Keratinocyte (primary cell): Measurements from ENCODE around the gene CDKN2D. TPM values are rescaled to one million over a fixed set of nuclear protein-coding genes. Genes with fewer than 3 reads are reported as not detected.

Experiments
- DNase-seq: peaks from one replicate; pipeline ENCODE4 v3.0.0-alpha.2; 2011; ENCODE audit warnings: low read depth, missing footprints, low spot score
- FAIRE-seq: peaks from 2 replicates; lab custom pipeline; 2011; peaks lifted over from hg19 to GRCh38; lab: Jason Lieb, UNC
- H2AFZ ChIP-seq: 2 replicates; pipeline ENCODE4 v1.6.0; 2012; ENCODE audit warnings: low read length, control low read depth, inconsistent platforms; ENCODE audit not compliant: control insufficient read depth
- H3K27ac ChIP-seq: 2 replicates; pipeline ENCODE4 v1.5.1; 2011; ENCODE audit warnings: low read length; ENCODE audit not compliant: control insufficient read depth, insufficient read depth
- H3K27me3 ChIP-seq: 3 replicates; pipeline ENCODE4 v1.6.0; 2011; ENCODE audit warnings: low read length; ENCODE audit not compliant: control insufficient read depth, insufficient read depth; ENCODE audit errors: extremely low read depth
- H3K36me3 ChIP-seq, 2 experiments: 2 replicates in 1 of 2; 3 replicates in 1 of 2; pipeline ENCODE4 v1.5.1; 2011; ENCODE audit warnings: low read length in 2 of 2, mild to moderate bottlenecking in 1 of 2; ENCODE audit not compliant: control insufficient read depth in 2 of 2, insufficient read depth in 2 of 2; ENCODE audit errors: extremely low read depth in 1 of 2
- H3K4me1 ChIP-seq: 3 replicates; pipeline ENCODE4 v1.5.1; 2011; ENCODE audit warnings: low read length; ENCODE audit not compliant: control insufficient read depth, insufficient read depth; ENCODE audit errors: extremely low read depth
- H3K4me2 ChIP-seq: 3 replicates; pipeline ENCODE4 v1.6.0; 2011; ENCODE audit warnings: low read depth, low read length; ENCODE audit not compliant: control insufficient read depth, insufficient read depth; ENCODE audit errors: extremely low read depth
- H3K4me3 ChIP-seq, 3 experiments: fragments of 200-600 bp in 1 of 3; sonication (generic) in 1 of 3; 2 replicates in 2 of 3; 3 replicates in 1 of 3; pipeline ENCODE4 v1.5.1; 2011 to 2016; ENCODE audit warnings: low read length in 3 of 3, mild to moderate bottlenecking in 3 of 3, control low read depth in 2 of 3, inconsistent platforms in 1 of 3, low read depth in 1 of 3, mixed read lengths in 1 of 3, mixed run types in 1 of 3, moderate library complexity in 1 of 3; ENCODE audit not compliant: control insufficient read depth in 2 of 3, insufficient read depth in 2 of 3; ENCODE audit errors: extremely low read depth in 1 of 3
- H3K79me2 ChIP-seq: 2 replicates; pipeline ENCODE4 v1.6.0; 2012; ENCODE audit warnings: low read length; ENCODE audit not compliant: control insufficient read depth, insufficient read depth
- H3K9ac ChIP-seq: 3 replicates; pipeline ENCODE4 v1.6.0; 2011; ENCODE audit warnings: low read length; ENCODE audit not compliant: control insufficient read depth, insufficient read depth; ENCODE audit errors: extremely low read depth
- H3K9me1 ChIP-seq: 3 replicates; pipeline ENCODE4 v1.6.0; 2011; ENCODE audit warnings: low read length; ENCODE audit not compliant: control insufficient read depth, insufficient read depth; ENCODE audit errors: extremely low read depth
- H3K9me3 ChIP-seq: 2 replicates; pipeline ENCODE4 v1.5.1; 2012; ENCODE audit warnings: low read depth, low read length; ENCODE audit not compliant: control insufficient read depth
- H4K20me1 ChIP-seq: 3 replicates; pipeline ENCODE4 v1.6.0; 2011; ENCODE audit warnings: low read length; ENCODE audit not compliant: control insufficient read depth, insufficient read depth; ENCODE audit errors: extremely low read depth
- CTCF ChIP-seq, 3 experiments: IDR thresholded peaks in 1 of 3; conservative IDR thresholded peaks in 1 of 3; optimal IDR thresholded peaks in 1 of 3; 2 replicates in 2 of 3; 3 replicates in 1 of 3; pipeline versions ENCODE3 to v1.5.1; 2011; ENCODE audit warnings: low read length in 3 of 3, mild to moderate bottlenecking in 3 of 3, moderate library complexity in 2 of 3, control low read depth in 1 of 3, inconsistent platforms in 1 of 3; ENCODE audit not compliant: insufficient read depth in 2 of 3; ENCODE audit errors: extremely low read depth in 1 of 3
- EZH2 ChIP-seq: IDR thresholded peaks from one replicate; pipeline ENCODE4 v1.6.1; 2012; ENCODE audit warnings: inconsistent platforms, mild to moderate bottlenecking, low read length, moderate library complexity
- dilution Hi-C: fragments of 300-500 bp; cut with MboI; formaldehyde crosslinking; loops from one replicate; pipeline ENCODE4 v1.7.0; 2020; ENCODE audit warnings: low sequenced_read_pairs; ENCODE audit not compliant: extremely low pct_ligation_motif_present
- polyA plus RNA-seq, 5 experiments: library from polyadenylated mRNA; depleted of rRNA in 3 of 5; stranded (reverse) in 3 of 5; stranded (forward) in 1 of 5; unstranded in 1 of 5; fragments of >200 nt; gene quantifications; 1 replicate in 1 of 5; 2 replicates in 3 of 5; 3 replicates in 1 of 5; pipeline versions ENCODE4 v1.2.1 to v1.2.3, GENCODE V29; 2011 to 2012; ENCODE audit warnings: missing spikeins in 2 of 5, low read depth in 1 of 5, low replicate concordance in 1 of 5

Gene CDKN2D
- polyA plus RNA-seq, 1 donor (not counting 4 experiments of a cell fraction or from before 2014, with no cell fraction given) = 3.9 TPM

GRCh38 chr19:10546817-10547216 lies 22.0 kb downstream of the CDKN2D start:
- dilution Hi-C loops = no loop called here
- DNase-seq (no peak), FAIRE-seq (no peak)
- no peaks in the 10 kb centered on the region for H4K20me1 ChIP-seq
- H2AFZ ChIP-seq = no peak overlapping the region
- H3K9ac ChIP-seq = no peak overlapping the region
- no peaks in the 10 kb centered on the region for H3K27me3 ChIP-seq
- H3K9me3 ChIP-seq = no peaks in the 10 kb centered on the region
- H3K36me3 ChIP-seq = peaks cover 16 to 17% of the 10 kb centered on the region in 2 experiments
- no peaks in the 10 kb centered on the region for H3K9me1 ChIP-seq
- no peak overlapping the region for H3K4me2 ChIP-seq
- no peak for TF ChIP-seq CTCF (optimal IDR thresholded peaks at IDR 0.05 in 1 of 3, IDR thresholded peaks at IDR 0.05 in 1 of 3, conservative IDR thresholded peaks at IDR 0.05 in 1 of 3; ENCODE audit: extremely low read depth in 1 of 3, insufficient read depth in 2 of 3, low read length in 3 of 3)
- no peak for TF ChIP-seq EZH2
- H3K4me3 ChIP-seq = no peak overlapping the region
- H3K79me2 ChIP-seq = peaks cover 10% of the 10 kb centered on the region
- peaks cover 9% of the 10 kb centered on the region for H3K4me1 ChIP-seq
- H3K27ac ChIP-seq = no peak overlapping the region

- Histone ChIP-seq H4K20me1 (no peaks in the 10 kb centered on the region), H3K27ac (no peak overlapping the region), H3K27me3 (no peaks in the 10 kb centered on the region), H3K79me2 (peaks cover 10% of the 10 kb centered on the region), H3K9ac (peak overlapping the region; percentile 82), H2AFZ (no peak overlapping the region), H3K4me1 (peaks cover 9% of the 10 kb centered on the region), H3K36me3 (peaks cover 9 to 13% of the 10 kb centered on the region in 2 experiments), H3K9me3 (no peaks in the 10 kb centered on the region), H3K9me1 (no peaks in the 10 kb centered on the region), H3K4me2 (peak overlapping the region; percentile 61), H3K4me3 (peak overlapping the region; percentile 61 to 86 (median 68))
- no peak for FAIRE-seq
- dilution Hi-C loops = no loop called here
- DNase-seq = no peak
- no peak for TF ChIP-seq EZH2
- TF ChIP-seq CTCF (optimal IDR thresholded peaks at IDR 0.05 in 1 of 3, IDR thresholded peaks at IDR 0.05 in 1 of 3, conservative IDR thresholded peaks at IDR 0.05 in 1 of 3; ENCODE audit: extremely low read depth in 1 of 3, insufficient read depth in 2 of 3, low read length in 3 of 3) = no peak
These were observed 24.0 kb downstream of the CDKN2D start for GRCh38 chr19:10544753-10545251.
